Mesenchymal stem cell (in vitro differentiated cells and primary cell): ENCODE data around the gene KRTAP3-2.

ENCODE experiments used
- DNase-seq: peaks from one replicate; pipeline ENCODE4 v3.0.0-alpha.2; 2013
- H2AFZ ChIP-seq: one replicate; pipeline ENCODE4 v1.6.1; 2013; ENCODE audit warnings: low read depth, mild to moderate bottlenecking, control low read depth, inconsistent platforms, low read length, moderate library complexity
- H2AK5ac ChIP-seq: 2 replicates; pipeline ENCODE4 v1.6.1; 2013; ENCODE audit warnings: low read length, moderate library complexity, mild to moderate bottlenecking, inconsistent platforms; ENCODE audit not compliant: severe bottlenecking
- H2BK120ac ChIP-seq: one replicate; pipeline ENCODE4 v1.6.1; 2013; ENCODE audit warnings: low read depth, mild to moderate bottlenecking, inconsistent platforms, low read length, moderate library complexity
- H2BK12ac ChIP-seq, 2 experiments: one replicate each; pipeline ENCODE4 v1.6.1; 2013; ENCODE audit warnings: inconsistent platforms in 2 of 2, low read length in 2 of 2, mild to moderate bottlenecking in 2 of 2, moderate library complexity in 2 of 2, control low read depth in 1 of 2
- H2BK15ac ChIP-seq: one replicate; pipeline ENCODE4 v1.6.1; 2013; ENCODE audit warnings: mild to moderate bottlenecking, low read depth, inconsistent platforms; ENCODE audit not compliant: poor library complexity, severe bottlenecking
- H2BK5ac ChIP-seq: 2 replicates; pipeline ENCODE4 v1.6.1; 2013; ENCODE audit warnings: low read depth, mild to moderate bottlenecking, low read length, control low read depth, inconsistent platforms; ENCODE audit not compliant: poor library complexity, severe bottlenecking
- H3K14ac ChIP-seq, 2 experiments: one replicate each; pipeline ENCODE4 v1.6.1; 2013; ENCODE audit warnings: inconsistent platforms in 2 of 2, low read length in 2 of 2, control low read depth in 1 of 2, mild to moderate bottlenecking in 1 of 2, moderate library complexity in 1 of 2
- H3K18ac ChIP-seq, 2 experiments: one replicate each; pipeline ENCODE4 v1.6.1; 2013; ENCODE audit warnings: inconsistent platforms in 2 of 2, low read length in 2 of 2, control low read depth in 1 of 2, low read depth in 1 of 2, mild to moderate bottlenecking in 1 of 2
- H3K23ac ChIP-seq, 2 experiments: one replicate each; pipeline ENCODE4 v1.6.1; 2013; ENCODE audit warnings: inconsistent platforms in 2 of 2, low read length in 2 of 2, mild to moderate bottlenecking in 2 of 2, moderate library complexity in 2 of 2, control low read depth in 1 of 2
- H3K27ac ChIP-seq: 2 replicates; pipeline ENCODE4 v1.5.1; 2013; ENCODE audit warnings: mild to moderate bottlenecking, moderate library complexity, low read length, control low read depth, inconsistent platforms; ENCODE audit not compliant: poor library complexity, severe bottlenecking
- H3K27me3 ChIP-seq, 2 experiments: 2 replicates each; pipeline versions ENCODE4 v1.6.1 to v1.7.0; 2013; ENCODE audit warnings: low read length in 2 of 2, mild to moderate bottlenecking in 2 of 2, moderate library complexity in 2 of 2, control low read depth in 1 of 2, inconsistent platforms in 1 of 2; ENCODE audit not compliant: control insufficient read depth in 1 of 2, insufficient read depth in 1 of 2
- H3K36me3 ChIP-seq, 2 experiments: 2 replicates each; pipeline versions ENCODE4 v1.6.1 to v1.7.0; 2013; ENCODE audit warnings: low read length in 2 of 2, control low read depth in 1 of 2, inconsistent platforms in 1 of 2, low read depth in 1 of 2, mild to moderate bottlenecking in 1 of 2; ENCODE audit not compliant: insufficient read depth in 2 of 2, control insufficient read depth in 1 of 2
- H3K4ac ChIP-seq, 2 experiments: one replicate each; pipeline ENCODE4 v1.6.1; 2013; ENCODE audit warnings: inconsistent platforms in 2 of 2, low read length in 2 of 2, mild to moderate bottlenecking in 2 of 2, moderate library complexity in 2 of 2, control low read depth in 1 of 2, low read depth in 1 of 2
- H3K4me1 ChIP-seq: 2 replicates; pipeline ENCODE4 v1.6.1; 2013; ENCODE audit warnings: low read depth, low read length, control low read depth; ENCODE audit not compliant: control insufficient read depth, insufficient read depth
- H3K4me2 ChIP-seq: 2 replicates; pipeline ENCODE4 v1.6.1; 2013; ENCODE audit warnings: low read length, mild to moderate bottlenecking, inconsistent platforms; ENCODE audit not compliant: poor library complexity, severe bottlenecking
- H3K4me3 ChIP-seq, 2 experiments: 2 replicates each; pipeline versions ENCODE4 v1.5.1 to v1.7.0; 2013; ENCODE audit warnings: low read length in 2 of 2, mild to moderate bottlenecking in 2 of 2, control low read depth in 1 of 2, low read depth in 1 of 2; ENCODE audit not compliant: insufficient read depth in 1 of 2
- H3K79me1 ChIP-seq: replicated peaks from 2 replicates; pipeline ENCODE4 v1.6.1; 2013; ENCODE audit warnings: mild to moderate bottlenecking, control low read depth, low read length, inconsistent platforms; ENCODE audit not compliant: poor library complexity, severe bottlenecking
- H3K9ac ChIP-seq: 2 replicates; pipeline ENCODE4 v1.7.0; 2013; ENCODE audit warnings: mild to moderate bottlenecking, low read length, moderate library complexity
- H3K9me3 ChIP-seq: 2 replicates; pipeline ENCODE4 v1.7.0; 2013; ENCODE audit warnings: mild to moderate bottlenecking, low read length; ENCODE audit not compliant: control insufficient read depth
- H4K8ac ChIP-seq: one replicate; pipeline ENCODE4 v1.6.1; 2013; ENCODE audit warnings: inconsistent platforms, mild to moderate bottlenecking, low read length, moderate library complexity
- H4K91ac ChIP-seq: one replicate; pipeline ENCODE4 v1.6.1; 2013; ENCODE audit warnings: mild to moderate bottlenecking, low read length, inconsistent platforms
- WGBS: methylation state at CpG from one replicate; pipeline ENCODE4 v1.1.7; 2013; ENCODE audit warnings: mixed read lengths; 5-methylcytosine and 5-hydroxymethylcytosine counted together

The KRTAP3-2 gene

GRCh38 chr17:40962059-40962561 is 37.6 kb downstream of the KRTAP3-2 start:
- no peaks in the 10 kb centered on the region for H3K9me3 ChIP-seq
- no peak overlapping the region for H3K14ac ChIP-seq
- no peak overlapping the region for H2BK12ac ChIP-seq
- no peak overlapping the region for H4K8ac ChIP-seq
- WGBS: 94% methylated on average over 4 of the region's 4 CpGs
- no peak overlapping the region for H2AFZ ChIP-seq
- no peak overlapping the region for H4K91ac ChIP-seq
- no peak overlapping the region for H3K23ac ChIP-seq
- no peak overlapping the region for H2AK5ac ChIP-seq
- H3K4me3 ChIP-seq: no peak overlapping the region
- no peak overlapping the region for H2BK5ac ChIP-seq
- H3K79me1 ChIP-seq: no peaks in the 10 kb centered on the region
- peaks cover 8% of the 10 kb centered on the region for H3K4me1 ChIP-seq
- H3K4me2 ChIP-seq: no peak overlapping the region
- H3K18ac ChIP-seq: no peak overlapping the region
- no peak for DNase-seq
- no peak overlapping the region for H3K9ac ChIP-seq
- H3K36me3 ChIP-seq: no peaks in the 10 kb centered on the region
- no peak overlapping the region for H3K4ac ChIP-seq
- H2BK15ac ChIP-seq: no peak overlapping the region
- H3K27ac ChIP-seq: no peak overlapping the region
- H2BK120ac ChIP-seq: no peak overlapping the region
- no peaks in the 10 kb centered on the region for H3K27me3 ChIP-seq

- Histone ChIP-seq H2BK5ac (no peak overlapping the region), H3K9ac (no peak overlapping the region), H2BK15ac (no peak overlapping the region), H3K4me1 (peaks cover 8% of the 10 kb centered on the region), H3K4ac (no peak overlapping the region), H3K79me1 (no peaks in the 10 kb centered on the region), H3K27ac (no peak overlapping the region), H2AK5ac (no peak overlapping the region), H2AFZ (no peak overlapping the region), H3K18ac (no peak overlapping the region), H3K14ac (no peak overlapping the region), H3K4me3 (no peak overlapping the region), H2BK120ac (no peak overlapping the region), H4K91ac (no peak overlapping the region), H3K4me2 (no peak overlapping the region), H2BK12ac (no peak overlapping the region), H3K27me3 (no peaks in the 10 kb centered on the region), H3K23ac (no peak overlapping the region), H3K9me3 (no peaks in the 10 kb centered on the region), H4K8ac (no peak overlapping the region), H3K36me3 (no peaks in the 10 kb centered on the region)
- no CpG with 5 or more reads among the region's 1 CpG for WGBS
- DNase-seq: no peak
These were observed 38.1 kb downstream of the KRTAP3-2 start for GRCh38 chr17:40961591-40961990.

GRCh38 chr17:40960144-40960543 is 39.6 kb downstream of the KRTAP3-2 start:
- no peak overlapping the region for H2AFZ ChIP-seq
- no peak overlapping the region for H3K14ac ChIP-seq
- no peaks in the 10 kb centered on the region for H3K79me1 ChIP-seq
- peak; percentile 29 for DNase-seq
- H3K27ac ChIP-seq: no peak overlapping the region
- no peak overlapping the region for H4K8ac ChIP-seq
- no peak overlapping the region for H2BK5ac ChIP-seq
- H2BK12ac ChIP-seq: no peak overlapping the region
- no peak overlapping the region for H3K4ac ChIP-seq
- no peak overlapping the region for H4K91ac ChIP-seq
- H2BK120ac ChIP-seq: no peak overlapping the region
- no peak overlapping the region for H3K4me3 ChIP-seq
- no peak overlapping the region for H3K9ac ChIP-seq
- H3K36me3 ChIP-seq: no peaks in the 10 kb centered on the region
- peaks cover 12% of the 10 kb centered on the region for H3K4me1 ChIP-seq
- H3K27me3 ChIP-seq: no peaks in the 10 kb centered on the region
- H3K18ac ChIP-seq: no peak overlapping the region
- H3K9me3 ChIP-seq: no peaks in the 10 kb centered on the region
- H2BK15ac ChIP-seq: no peak overlapping the region
- no peak overlapping the region for H3K23ac ChIP-seq
- no peak overlapping the region for H3K4me2 ChIP-seq
- 54% methylated on average over 7 of the region's 10 CpGs for WGBS
- H2AK5ac ChIP-seq: no peak overlapping the region

- peak overlapping the region; percentile 63 for H2BK5ac ChIP-seq
- no peaks in the 10 kb centered on the region for H3K79me1 ChIP-seq
- no peak overlapping the region for H3K18ac ChIP-seq
- peak overlapping the region; percentile 93 for H2AK5ac ChIP-seq
- H3K14ac ChIP-seq: no peak overlapping the region
- no peak overlapping the region for H4K8ac ChIP-seq
- H3K4me1 ChIP-seq: peaks cover 12% of the 10 kb centered on the region
- H3K4me2 ChIP-seq: no peak overlapping the region
- no peaks in the 10 kb centered on the region for H3K9me3 ChIP-seq
- H2BK15ac ChIP-seq: no peak overlapping the region
- H2BK120ac ChIP-seq: no peak overlapping the region
- H3K9ac ChIP-seq: peak overlapping the region; percentile 56
- H3K4me3 ChIP-seq: no peak overlapping the region
- H3K4ac ChIP-seq: no peak overlapping the region
- no peak for DNase-seq
- no peak overlapping the region for H2AFZ ChIP-seq
- no peaks in the 10 kb centered on the region for H3K36me3 ChIP-seq
- no peaks in the 10 kb centered on the region for H3K27me3 ChIP-seq
- peak overlapping the region; percentile 72 for H3K27ac ChIP-seq
- WGBS: 84% methylated on average over 11 of the region's 12 CpGs
- no peak overlapping the region for H4K91ac ChIP-seq
- no peak overlapping the region for H3K23ac ChIP-seq
- H2BK12ac ChIP-seq: no peak overlapping the region
These were observed 41.4 kb downstream of the KRTAP3-2 start for GRCh38 chr17:40958086-40958953.
